Measurements from ENCODE around the gene IL34.

GRCh38 chr16:70604407-70605282, 41.7 kb upstream of the IL34 start:
- TF ChIP-seq CTCF (conservative IDR thresholded peaks at IDR 0.05; ENCODE audit: low read length) (no peak), EZH2phosphoT487 (IDR thresholded peaks at IDR 0.05; ENCODE audit: borderline replicate concordance, low read depth, low read length) (no peak)

Data from OCI-LY7 (cell line).